Inflammatory macrophage (primary cell): ENCODE results near the gene SMPD2.
"Not testable (repeated sequence)": the region's sequence is repeated elsewhere in the genome, so short reads cannot be mapped to it uniquely, and the experiment has no call there.

Experiments
- DNase-seq, 2 donors: peaks; one replicate each; pipeline ENCODE4 v3.0.0-alpha.2; 2020 to 2022

The SMPD2 gene

GRCh38 chr6:109447087-109447486 lies 6.6 kb downstream of the SMPD2 start:
- DNase-seq: no peak

GRCh38 chr6:109447878-109448555 lies 7.5 kb downstream of the SMPD2 start:
- peak; percentile 19 to 33 for DNase-seq

GRCh38 chr6:109448615-109449014 lies 8.1 kb downstream of the SMPD2 start:
- DNase-seq: no peak

- no peak for DNase-seq
These were observed 8.7 kb downstream of the SMPD2 start for GRCh38 chr6:109449064-109449794.

GRCh38 chr6:109449795-109450673 lies 9.5 kb downstream of the SMPD2 start:
- no peak for DNase-seq

- no peak for DNase-seq
These were observed 10.3 kb downstream of the SMPD2 start for GRCh38 chr6:109450801-109451200.

- DNase-seq: no peak
These were observed 10.9 kb downstream of the SMPD2 start for GRCh38 chr6:109451376-109451775.

GRCh38 chr6:109452181-109452580 lies 11.7 kb downstream of the SMPD2 start:
- no peak for DNase-seq

GRCh38 chr6:109453156-109453555 lies 12.6 kb downstream of the SMPD2 start:
- DNase-seq: no peak

- DNase-seq: no peak
These were observed 13.3 kb downstream of the SMPD2 start for GRCh38 chr6:109453594-109454495.

GRCh38 chr6:109454496-109455436 lies 14.2 kb downstream of the SMPD2 start:
- DNase-seq: peak; percentile 87 to 93

- peak; percentile 82 to 86 for DNase-seq
These were observed 15.1 kb downstream of the SMPD2 start, which contains the start of gene MICAL1 for GRCh38 chr6:109455437-109456110. Gene MICAL1 (minus strand): TSS chr6:109455772. CDS start chr6:109454196, 1,576 bp downstream.

GRCh38 chr6:109456111-109456583 lies 15.6 kb downstream of the SMPD2 start:
- DNase-seq: no peak

- DNase-seq: no peak
These were observed 16.4 kb downstream of the SMPD2 start for GRCh38 chr6:109456710-109457561.

GRCh38 chr6:109457562-109457996 lies 17.1 kb downstream of the SMPD2 start:
- DNase-seq: no peak

- DNase-seq: peak; percentile 67 to 82
These were observed 18.4 kb downstream of the SMPD2 start for GRCh38 chr6:109458774-109459531.

GRCh38 chr6:109460161-109460829 lies 19.8 kb downstream of the SMPD2 start:
- no peak for DNase-seq

GRCh38 chr6:109461205-109461604 lies 20.7 kb downstream of the SMPD2 start:
- DNase-seq: not testable (repeated sequence)
